ENCODE measurements around the gene KRT24.

DNA sequence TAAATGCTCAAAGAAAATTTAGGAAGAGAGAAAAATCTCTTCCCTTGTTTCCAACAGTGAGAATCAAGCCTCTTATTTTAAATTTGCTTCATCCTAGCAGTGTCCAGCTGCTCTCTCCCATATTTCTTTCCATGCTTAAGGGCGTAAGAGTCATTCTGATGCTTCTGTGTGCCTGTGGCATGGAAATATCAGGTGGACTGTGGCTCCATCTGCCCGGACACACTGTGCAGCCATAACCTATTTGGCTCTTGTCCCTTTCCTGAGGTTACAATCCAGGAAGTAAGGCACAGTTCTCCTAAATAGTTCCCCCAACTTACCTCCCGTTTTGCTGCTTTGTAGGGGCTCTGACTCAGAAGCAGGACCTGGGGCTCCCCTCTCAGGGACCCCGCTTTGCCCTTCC lies 32.3 kb downstream of the KRT24 start:
- TF ChIP-seq CTCF (IDR thresholded peaks at IDR 0.05) (no peak), POLR2A (IDR thresholded peaks at IDR 0.05) (no peak)

Measured in transverse colon (tissue), 3 donors.